Right hindlimb (tissue), 1 donor: Measurements from ENCODE around the gene KCNJ5.

Source experiments
- DNase-seq: peaks from one replicate; pipeline ENCODE4 v3.0.0-alpha.2; 2018

The KCNJ5 gene

DNA sequence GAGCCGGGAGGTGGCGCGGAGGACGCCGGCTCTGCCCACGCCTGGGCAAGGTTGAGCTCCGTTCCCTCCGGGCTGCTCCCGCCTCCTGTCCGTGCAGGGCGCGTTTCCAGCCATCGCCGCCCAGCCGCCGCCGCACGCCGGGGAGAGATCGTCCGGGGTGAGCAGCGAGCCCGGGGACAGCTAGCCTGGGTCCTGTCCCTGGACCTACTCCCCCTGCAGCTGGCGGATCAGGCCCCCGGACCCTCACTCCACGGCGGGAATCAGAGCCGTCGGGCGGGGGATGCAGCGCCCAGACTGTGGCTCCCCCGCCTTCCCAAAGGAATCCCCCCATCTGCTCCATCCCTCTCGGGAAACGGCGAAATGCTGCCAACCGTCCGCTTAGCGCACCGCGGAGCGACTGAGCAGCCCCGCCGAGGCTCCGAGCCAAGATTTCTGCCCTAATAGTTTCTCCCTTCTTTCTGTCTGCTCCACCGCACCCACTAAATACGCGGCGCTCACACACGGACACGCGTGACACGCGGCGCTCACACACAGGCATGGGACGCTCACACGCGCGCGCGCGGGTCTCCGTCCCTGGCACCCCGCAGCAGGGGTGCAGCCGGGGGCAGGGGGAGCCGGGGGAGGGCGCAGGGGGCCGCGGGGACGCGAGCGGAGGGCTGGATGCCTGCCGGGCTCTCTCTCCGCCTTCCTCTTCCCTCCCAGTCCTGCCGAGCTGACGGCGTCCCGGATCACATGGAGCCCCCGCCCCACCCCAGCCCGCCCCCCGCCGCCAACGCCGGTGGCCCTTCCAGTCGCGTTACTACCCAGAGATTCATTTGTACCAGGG is at the start of gene KCNJ5:
TSS of gene KCNJ5 (plus strand) at position 814 of the 826 bp plus-strand sequence. CDS start 19,918 bp downstream, outside the sequence.
- peak; percentile 61 for DNase-seq

DNA sequence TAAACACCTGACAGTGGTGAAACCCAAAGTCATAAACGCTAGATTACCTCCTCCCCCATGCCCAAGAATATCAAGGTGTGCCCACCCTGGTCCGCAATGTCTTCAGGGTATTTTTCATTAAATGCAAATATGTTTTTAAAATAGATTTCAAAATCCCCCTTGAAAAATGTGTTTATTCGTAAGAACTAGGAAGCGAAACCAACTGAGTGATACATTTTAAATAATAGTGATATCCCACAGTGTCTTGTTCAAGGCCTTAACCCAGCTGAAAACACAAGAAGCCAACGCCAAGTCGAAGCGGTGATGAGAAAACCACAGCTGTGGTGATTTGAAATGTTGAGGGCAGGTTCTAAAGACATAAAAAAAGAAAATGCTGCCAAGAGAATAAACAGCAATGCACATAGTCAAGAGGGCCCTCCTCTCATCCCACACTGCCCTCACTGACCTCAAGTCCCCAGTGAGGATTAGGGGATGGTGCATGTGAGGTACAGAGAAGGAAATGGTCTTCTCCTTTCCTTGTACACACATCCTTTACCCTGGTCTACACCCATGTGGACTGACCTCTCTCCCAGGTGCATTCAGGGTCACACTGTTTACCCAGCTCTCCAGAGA is 49.6 kb upstream of the KCNJ5 start:
- peak; percentile 31 for DNase-seq

DNA sequence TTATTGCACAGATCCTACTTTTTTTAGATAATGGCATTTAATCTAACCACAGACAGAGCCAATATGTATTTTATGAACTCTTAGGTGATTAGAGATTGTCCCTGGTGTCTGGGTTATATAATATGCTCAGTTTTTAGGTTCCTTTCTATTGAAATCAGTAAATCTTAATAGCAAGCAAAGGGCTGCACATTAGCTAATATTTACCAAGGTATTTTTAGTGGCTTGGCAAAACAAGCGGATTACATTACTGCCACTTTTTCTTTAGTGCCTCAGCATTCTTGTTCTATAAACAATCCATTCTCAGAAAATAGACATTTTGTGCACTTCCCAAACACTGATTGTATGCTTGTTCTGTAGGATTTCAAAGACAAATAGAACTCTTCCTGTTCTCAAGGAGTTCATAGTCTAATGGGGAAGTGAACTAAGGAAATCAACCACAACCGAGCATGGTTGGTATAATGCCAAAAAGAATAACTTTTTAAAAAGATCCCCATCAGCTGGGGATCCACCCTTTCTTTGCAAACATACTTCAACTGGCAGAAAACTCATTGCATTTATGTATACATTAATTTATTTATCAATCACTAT is 47.9 kb upstream of the KCNJ5 start:
- no peak for DNase-seq

DNA sequence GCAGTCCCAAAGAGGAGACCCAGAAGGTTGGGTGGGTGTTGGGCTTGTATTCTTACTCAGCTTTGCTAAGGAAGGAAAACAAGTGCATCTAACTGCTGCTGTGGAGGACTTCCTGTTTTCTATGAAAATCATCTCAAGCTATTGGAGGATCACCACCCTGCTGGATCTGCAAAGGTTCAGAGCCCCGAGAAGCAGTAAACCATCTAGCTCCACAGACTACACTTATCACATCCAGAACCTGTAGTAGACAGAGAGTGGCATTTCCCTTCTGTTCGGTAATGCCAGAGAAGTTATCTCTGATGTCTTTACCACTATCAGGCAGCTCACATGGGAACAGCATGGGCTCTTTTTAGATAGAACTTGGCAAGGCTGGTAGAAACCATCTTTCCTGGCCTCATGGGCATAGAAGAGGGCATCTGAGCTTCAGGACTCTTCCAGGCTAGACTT is 45.8 kb upstream of the KCNJ5 start:
- no peak for DNase-seq

GRCh38 chr11:128846985-128847384 is 44.2 kb upstream of the KCNJ5 start:
- DNase-seq: no peak

DNA sequence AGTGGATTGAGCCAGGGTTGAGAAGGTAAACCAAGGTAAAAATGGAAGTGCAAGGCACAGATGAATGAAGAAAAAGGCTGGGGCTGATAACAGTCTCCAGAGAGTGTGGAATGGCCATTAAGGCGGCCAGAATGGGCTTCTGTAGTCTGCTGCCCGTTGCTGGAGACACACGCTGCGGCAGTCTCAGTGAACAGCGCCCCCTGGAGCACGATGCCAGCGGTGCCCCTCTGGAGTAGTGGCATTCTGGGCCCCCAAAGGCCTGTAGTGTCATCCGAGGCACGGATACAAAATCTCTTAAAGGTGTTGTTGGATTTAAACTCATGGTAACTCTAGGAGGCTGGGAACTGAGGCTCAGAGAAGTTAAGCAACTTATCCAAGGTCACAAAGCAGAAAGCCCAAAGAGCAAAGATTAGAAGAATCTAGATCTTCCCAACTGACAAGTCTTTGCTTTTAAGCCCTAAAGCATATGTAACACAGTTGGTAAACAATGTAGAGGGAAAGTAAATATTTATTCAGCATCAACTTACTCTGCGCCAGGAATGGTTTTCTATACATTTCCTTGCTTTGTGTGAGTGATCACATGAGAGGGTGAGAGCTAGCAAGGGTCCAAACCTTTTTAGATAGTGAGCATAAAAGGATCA is 42.2 kb upstream of the KCNJ5 start:
- DNase-seq: no peak

DNA sequence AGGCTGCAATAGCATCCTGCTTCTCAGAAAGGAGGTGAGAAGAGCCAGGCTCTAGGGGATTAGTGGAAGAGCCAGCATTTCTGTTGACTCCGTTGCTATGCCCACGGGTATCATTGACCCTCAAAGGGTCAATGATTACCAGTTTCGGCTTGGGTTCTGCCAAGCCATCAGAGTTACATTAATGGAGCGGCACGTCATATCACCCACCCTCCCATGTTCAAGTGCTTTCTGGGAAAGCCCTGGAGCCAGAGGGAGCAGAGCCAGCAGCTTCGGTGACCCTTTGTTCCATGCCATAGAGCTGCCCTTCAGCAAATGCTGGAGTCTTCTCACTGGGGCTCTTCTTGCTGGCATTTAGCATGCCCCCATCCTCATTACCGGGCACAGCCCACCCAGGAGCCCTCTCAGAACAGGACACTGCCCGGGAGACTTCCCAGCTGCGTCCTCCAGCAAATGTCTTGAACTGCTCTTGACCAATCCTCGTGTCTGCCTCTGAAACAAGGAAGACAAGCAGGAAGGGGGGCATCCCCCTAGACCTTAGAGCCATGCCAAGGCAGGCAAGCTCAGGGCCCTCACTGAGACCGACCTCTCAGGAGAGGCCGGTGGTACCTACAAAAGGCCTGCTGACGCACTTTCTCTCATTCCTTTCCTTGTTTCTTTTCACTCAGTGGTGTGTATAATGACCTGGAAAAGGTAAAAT is 38.7 kb upstream of the KCNJ5 start:
- DNase-seq: no peak

DNA sequence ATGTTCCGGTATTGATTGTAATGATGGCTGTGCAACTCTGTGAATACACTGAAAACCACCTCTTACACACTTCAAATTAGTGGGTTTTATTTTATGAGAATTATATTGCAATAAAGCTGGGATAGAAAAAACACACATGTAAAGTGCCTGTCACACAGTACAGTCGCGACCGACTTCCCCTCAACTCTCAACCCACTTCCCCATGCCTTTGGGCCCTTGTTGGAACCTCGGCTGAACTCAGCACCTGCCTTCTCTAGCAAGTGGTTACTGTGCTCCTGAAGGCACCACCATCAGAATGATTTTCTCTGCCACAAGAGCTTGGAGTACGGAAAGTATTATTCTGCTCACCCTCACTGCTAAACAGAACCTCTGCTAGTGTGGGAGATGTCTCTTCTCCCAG is 37.6 kb upstream of the KCNJ5 start:
- DNase-seq: no peak

DNA sequence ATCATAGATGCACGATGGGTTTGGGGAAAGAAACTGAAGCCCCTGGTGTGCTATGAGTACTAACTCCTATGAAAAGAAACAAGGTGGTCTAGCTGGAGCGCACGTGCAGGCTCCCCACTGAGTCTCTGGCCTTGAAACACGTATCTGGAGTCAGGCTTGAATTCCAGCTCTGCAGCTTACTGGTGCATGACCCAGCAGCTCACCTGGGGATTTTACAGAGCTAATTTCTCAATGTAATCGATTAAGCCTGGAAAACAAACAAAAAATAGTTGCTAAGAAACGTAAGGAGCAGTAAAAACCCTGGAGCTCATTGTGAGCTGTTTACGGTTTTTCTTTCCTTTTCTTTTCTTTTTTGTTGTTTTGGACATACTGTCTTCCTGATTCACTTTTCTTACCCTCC is 36.3 kb upstream of the KCNJ5 start:
- DNase-seq: no peak

DNA sequence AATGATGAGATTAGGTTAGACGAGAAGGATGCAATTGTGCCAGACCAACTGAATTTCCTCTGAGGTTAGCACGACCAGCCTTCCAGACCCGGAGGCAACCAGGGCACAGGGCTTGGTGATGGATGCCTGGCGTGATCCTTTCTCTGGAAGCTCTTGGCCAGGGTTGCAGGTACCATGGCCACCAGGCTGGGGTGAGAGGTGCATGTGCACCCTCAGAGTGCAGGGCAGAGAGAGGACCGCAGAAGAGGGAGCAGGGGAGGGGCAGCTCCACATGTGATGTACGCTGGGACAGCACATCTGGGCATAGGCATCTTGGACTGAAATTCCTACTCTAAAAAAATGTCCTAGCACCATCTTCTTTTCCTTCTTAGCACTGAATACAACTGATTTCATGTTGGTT is 34.9 kb upstream of the KCNJ5 start:
- DNase-seq: no peak

GRCh38 chr11:128857341-128857740 is 33.8 kb upstream of the KCNJ5 start:
- no peak for DNase-seq

- DNase-seq: peak; percentile 72
These were observed 31.4 kb upstream of the KCNJ5 start for GRCh38 chr11:128859563-128860441.

DNA sequence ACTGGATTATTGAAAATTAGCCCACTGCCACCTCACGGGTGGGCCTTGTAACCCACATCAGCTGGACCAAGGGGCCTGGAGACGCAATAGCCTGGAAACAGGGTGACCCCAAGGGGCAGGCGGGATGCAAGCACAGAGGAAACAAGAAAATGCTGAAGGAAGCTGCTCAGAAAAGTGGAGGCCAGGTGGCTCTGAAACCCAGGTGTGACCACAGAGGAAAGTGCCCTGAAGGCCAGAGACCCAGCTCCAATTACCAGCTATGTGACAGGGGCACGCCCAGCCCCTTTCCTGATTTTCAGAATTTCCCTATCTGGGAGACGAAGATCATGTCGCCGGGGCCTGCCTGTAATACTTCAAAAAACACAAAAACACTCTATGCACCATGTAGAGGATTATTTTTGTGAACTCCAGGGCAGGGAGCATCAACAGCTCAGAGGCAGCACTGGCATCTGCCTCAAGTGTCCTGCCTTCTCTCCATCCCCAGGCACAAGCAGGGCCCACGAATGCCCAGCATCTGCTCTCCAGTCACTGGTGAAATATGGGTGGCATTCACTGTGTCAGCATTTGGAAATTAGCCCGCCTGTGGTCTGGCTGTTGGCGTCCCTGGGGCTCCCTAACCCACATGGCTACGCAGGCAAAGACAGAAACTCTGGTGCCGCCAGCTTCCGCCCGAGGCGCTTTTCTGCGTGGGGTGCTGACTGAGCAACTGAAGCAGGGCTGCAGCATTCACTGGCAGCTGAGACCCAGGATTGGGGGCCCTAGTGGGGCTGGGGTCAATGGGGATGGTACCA is 30.4 kb upstream of the KCNJ5 start:
- no peak for DNase-seq

GRCh38 chr11:128862406-128862805 is 28.8 kb upstream of the KCNJ5 start:
- no peak for DNase-seq

DNA sequence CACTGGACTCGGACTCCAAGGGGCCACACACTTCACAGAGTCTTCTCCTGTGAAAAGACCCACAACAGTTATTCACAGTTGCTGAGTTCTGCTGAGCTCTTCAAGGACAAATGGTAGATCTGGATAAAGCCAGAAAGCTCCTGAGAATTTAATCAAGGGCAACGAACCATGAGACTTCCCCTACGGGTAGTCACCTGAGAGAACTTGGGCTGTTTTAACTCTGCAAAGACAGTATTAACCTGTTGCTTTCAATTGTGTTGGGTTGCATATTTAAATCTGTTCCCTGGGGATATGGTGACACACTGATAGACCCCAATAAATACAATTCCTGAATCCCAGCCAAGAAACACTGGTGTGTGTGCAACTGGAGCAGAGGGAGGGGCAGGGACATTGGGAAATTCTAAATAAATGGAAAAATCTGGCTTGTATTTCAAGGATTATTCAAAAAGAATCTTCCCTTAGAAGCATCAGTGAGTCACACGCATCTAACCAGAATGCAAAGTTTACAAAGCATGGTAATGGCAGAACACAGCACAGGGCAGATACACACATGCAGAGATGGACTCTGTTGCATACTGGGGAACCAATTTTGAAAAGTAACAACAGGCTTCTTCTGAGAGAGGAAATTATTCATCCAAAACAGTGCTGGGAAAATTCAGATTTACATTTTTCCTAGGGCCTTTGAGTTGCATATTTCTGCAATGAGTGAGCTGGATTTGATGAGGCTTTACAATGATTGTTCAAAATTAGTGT is 28.1 kb upstream of the KCNJ5 start:
- no peak for DNase-seq

- no peak for DNase-seq
These were observed 25.7 kb upstream of the KCNJ5 start for GRCh38 chr11:128865490-128865889.

DNA sequence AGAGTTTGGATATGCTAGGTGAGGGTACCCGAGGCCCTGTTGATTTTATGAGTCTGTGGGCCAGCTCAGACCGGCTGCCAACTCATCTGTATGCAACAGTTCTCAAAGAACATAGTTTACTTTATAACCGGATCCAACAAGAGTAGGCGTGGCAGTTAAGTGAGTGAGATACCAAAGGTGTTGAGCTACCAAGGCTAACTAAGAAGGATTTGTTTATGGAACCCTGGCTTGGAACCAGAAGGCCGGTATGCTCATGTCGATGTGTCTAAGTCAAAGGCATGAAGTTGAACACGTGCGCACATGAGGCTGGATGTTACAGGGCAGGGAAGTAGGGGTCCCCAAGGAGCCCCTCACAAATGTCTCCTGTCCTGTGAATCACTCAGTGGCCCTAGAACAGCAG is 23.9 kb upstream of the KCNJ5 start, which contains the start of gene KCNJ1:
TSS of gene KCNJ1 (minus strand) at position 20 of the 400 bp plus-strand sequence. CDS start 27,053 bp downstream, outside the sequence.
- no peak for DNase-seq

- DNase-seq: no peak
These were observed 22.1 kb upstream of the KCNJ5 start for GRCh38 chr11:128868841-128869671.

DNA sequence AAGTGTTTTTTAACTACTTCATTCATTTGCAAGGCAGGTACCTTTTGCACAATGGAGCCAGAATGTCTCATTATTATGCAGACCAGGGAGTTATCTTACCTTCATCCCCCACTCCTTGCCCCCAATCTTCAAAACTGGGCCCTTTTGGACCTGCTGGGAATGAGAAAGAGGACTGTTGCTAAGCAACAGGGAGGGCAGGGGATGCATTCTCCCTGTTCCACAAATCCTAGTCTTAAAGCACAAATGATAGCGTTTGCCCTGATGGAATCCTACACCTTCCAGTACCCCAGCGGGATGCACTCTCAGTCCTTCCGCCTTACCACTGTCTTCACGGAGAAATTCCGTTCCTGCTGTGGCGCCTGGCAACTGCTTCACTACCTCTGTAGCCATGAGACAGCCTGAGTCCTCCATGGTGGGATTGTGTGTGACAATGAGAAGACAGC is 20.0 kb upstream of the KCNJ5 start:
- DNase-seq: no peak
